Endothelial cell of umbilical vein (primary cell): Measurements from ENCODE around the gene OR52I2. TPM values are rescaled to one million over a fixed set of nuclear protein-coding genes. Genes with fewer than 3 reads are reported as not detected.

ENCODE experiments used
- BruUV-seq: library from RNA; stranded (reverse); fragments of 400-500 nt; replicated peaks from 2 replicates; lab custom pipeline; 2021; lab: Mats Ljungman, UMichigan
- CTCF ChIA-PET: fragments of 300-600, 350-600 bp; sonication (Branson Sonifier 250); formaldehyde crosslinking; loops from one replicate; lab custom pipeline; 2021; ENCODE audit warnings: antibody characterized with exemption, inconsistent platforms; lab: Charles Lee
- POLR2A ChIA-PET: fragments of 300-600, 350-600 bp; sonication (Branson Sonifier 250); formaldehyde crosslinking; loops from one replicate; lab custom pipeline; 2021; ENCODE audit warnings: antibody characterized with exemption, inconsistent platforms; lab: Charles Lee
- DNase-seq: peaks from one replicate; pipeline ENCODE4 v3.0.0-alpha.2; 2011; ENCODE audit warnings: low read depth, low spot score
- FAIRE-seq: peaks from 2 replicates; lab custom pipeline; 2011; peaks lifted over from hg19 to GRCh38; lab: Jason Lieb, UNC
- H2AFZ ChIP-seq: 2 replicates; pipeline ENCODE4 v1.6.0; 2012; ENCODE audit warnings: low read depth, low read length, control low read depth, inconsistent platforms
- H3K27ac ChIP-seq: 2 replicates; pipeline ENCODE4 v1.5.1; 2011; ENCODE audit warnings: low read depth, mild to moderate bottlenecking, control low read depth, low read length, moderate library complexity; ENCODE audit not compliant: insufficient read depth
- H3K27me3 ChIP-seq, 2 experiments: 2 replicates each; pipeline versions ENCODE4 v1.6.0 to v1.6.1; 2011; ENCODE audit warnings: low read length in 2 of 2, mixed read lengths in 1 of 2; ENCODE audit not compliant: control insufficient read depth in 2 of 2, insufficient read depth in 2 of 2
- H3K36me3 ChIP-seq, 2 experiments: 2 replicates in 1 of 2; 3 replicates in 1 of 2; pipeline ENCODE4 v1.5.1; 2011; ENCODE audit warnings: low read length in 2 of 2, mild to moderate bottlenecking in 1 of 2, moderate library complexity in 1 of 2; ENCODE audit not compliant: control insufficient read depth in 2 of 2, insufficient read depth in 2 of 2; ENCODE audit errors: extremely low read depth in 1 of 2
- H3K4me1 ChIP-seq: 3 replicates; pipeline ENCODE4 v1.5.1; 2011; ENCODE audit warnings: mild to moderate bottlenecking, low read length; ENCODE audit not compliant: control insufficient read depth, insufficient read depth; ENCODE audit errors: extremely low read depth
- H3K4me2 ChIP-seq: 2 replicates; pipeline ENCODE4 v1.6.1; 2011; ENCODE audit warnings: low read length, control low read depth, mixed read lengths; ENCODE audit not compliant: insufficient read depth
- H3K4me3 ChIP-seq, 3 experiments: fragments of 200-600 bp in 1 of 3; sonication (generic), shearing (Covaris generic) in 1 of 3; replicated peaks in 1 of 3; 2 replicates each; pipeline ENCODE4 v1.5.1; 2011 to 2016; ENCODE audit warnings: control low read depth in 3 of 3, low read length in 3 of 3, mild to moderate bottlenecking in 2 of 3, inconsistent platforms in 1 of 3, low read depth in 1 of 3, moderate library complexity in 1 of 3; ENCODE audit not compliant: insufficient read depth in 1 of 3
- H3K79me2 ChIP-seq: 2 replicates; pipeline ENCODE4 v1.6.0; 2012; ENCODE audit warnings: low read length, inconsistent platforms; ENCODE audit not compliant: control insufficient read depth, insufficient read depth
- H3K9ac ChIP-seq: replicated peaks from 2 replicates; pipeline ENCODE3; 2011; ENCODE audit warnings: low read length, control low read depth; ENCODE audit not compliant: insufficient read depth; ENCODE audit errors: extremely low read depth
- H3K9me1 ChIP-seq: replicated peaks from 3 replicates; pipeline ENCODE4 v1.6.0; 2011; ENCODE audit warnings: mild to moderate bottlenecking, low read length; ENCODE audit not compliant: control insufficient read depth, insufficient read depth; ENCODE audit errors: extremely low read depth
- H3K9me3 ChIP-seq: replicated peaks from 2 replicates; pipeline ENCODE4 v1.5.1; 2012; ENCODE audit warnings: low read length, inconsistent platforms; ENCODE audit not compliant: control insufficient read depth, insufficient read depth
- H4K20me1 ChIP-seq: replicated peaks from 2 replicates; pipeline ENCODE3; 2011; ENCODE audit warnings: mild to moderate bottlenecking, low read length; ENCODE audit not compliant: control insufficient read depth, insufficient read depth; ENCODE audit errors: extremely low read depth
- CTCF ChIP-seq, 2 donors: IDR thresholded peaks; 1 replicate in 1 of 2; 2 replicates in 1 of 2; pipeline ENCODE4 v1.5.1; 2011; ENCODE audit warnings: low read length in 2 of 2, mild to moderate bottlenecking in 2 of 2, moderate library complexity in 2 of 2, control low read depth in 1 of 2, inconsistent platforms in 1 of 2, low read depth in 1 of 2; ENCODE audit not compliant: insufficient read depth in 1 of 2; ENCODE audit errors: extremely low read depth in 1 of 2
- EZH2 ChIP-seq: IDR thresholded peaks from 2 replicates; pipeline ENCODE4 v1.6.1; 2012; ENCODE audit warnings: borderline replicate concordance, low read depth, mild to moderate bottlenecking, moderate library complexity, low read length, inconsistent platforms; ENCODE audit not compliant: severe bottlenecking
- FOS ChIP-seq: IDR thresholded peaks from 2 replicates; pipeline ENCODE4 v1.6.1; 2011; ENCODE audit warnings: mild to moderate bottlenecking, low read length, moderate library complexity, borderline replicate concordance; ENCODE audit not compliant: insufficient read depth
- GATA2 ChIP-seq: IDR thresholded peaks from 2 replicates; pipeline ENCODE4 v1.7.0; 2011; ENCODE audit warnings: low read depth, mild to moderate bottlenecking, moderate library complexity, mixed read lengths, low read length; ENCODE audit not compliant: insufficient read length, insufficient read depth
- JUN ChIP-seq: IDR thresholded peaks from 2 replicates; pipeline ENCODE4 v1.6.1; 2011; ENCODE audit warnings: borderline replicate concordance, low read depth; ENCODE audit not compliant: insufficient read length, insufficient read depth
- MAX ChIP-seq: IDR thresholded peaks from 2 replicates; pipeline ENCODE4 v1.6.1; 2011; ENCODE audit not compliant: insufficient read depth, insufficient read length
- MYC ChIP-seq: IDR thresholded peaks from one replicate; pipeline ENCODE4 v1.6.1; 2011; ENCODE audit warnings: mild to moderate bottlenecking, low read depth, low read length
- POLR2A ChIP-seq: IDR thresholded peaks from 2 replicates; pipeline ENCODE4 v1.6.1; 2012; ENCODE audit warnings: low read depth, mild to moderate bottlenecking, control low read depth, low read length
- POLR2AphosphoS5 ChIP-seq: IDR thresholded peaks from 2 replicates; pipeline ENCODE4 v1.6.1; 2012; ENCODE audit warnings: low read depth, mild to moderate bottlenecking, control low read depth, low read length, moderate library complexity; ENCODE audit not compliant: insufficient read depth
- dilution Hi-C: fragments of 300-500 bp; cut with MboI; formaldehyde crosslinking; loops from one replicate; pipeline ENCODE4 v1.15.0; 2019; ENCODE audit warnings: low sequenced_read_pairs; ENCODE audit not compliant: extremely low pct_ligation_motif_present
- intact Hi-C: fragments of 100-400 bp; cut with micrococcal nuclease; formaldehyde crosslinking; loops from one replicate; pipeline ENCODE4 v1.10.0; 2022
- polyA plus RNA-seq, 4 experiments: library from polyadenylated mRNA; depleted of rRNA in 3 of 4; stranded (reverse) in 3 of 4; unstranded in 1 of 4; fragments of >200 nt; gene quantifications; 2 replicates each; pipeline versions ENCODE4 v1.2.1 to v1.2.3, GENCODE V29; 2011 to 2012; ENCODE audit warnings: missing spikeins in 1 of 4
- total RNA-seq: library from RNA; stranded (reverse); gene quantifications from 2 replicates; pipeline ENCODE4 v1.2.3, GENCODE V29; 2021

OR52I2 gene
- total and polyA plus RNA-seq, 2 donors (not counting 3 experiments of a cell fraction or from before 2014, with no cell fraction given), result not detected

GRCh38 chr11:4589017-4589416, 7.5 kb downstream of the OR52I2 start:
- Histone ChIP-seq H3K79me2 (no peaks in the 10 kb centered on the region), H2AFZ (no peak overlapping the region), H3K4me3 (no peak overlapping the region), H3K9ac (no peak overlapping the region), H3K9me1 (no peaks in the 10 kb centered on the region), H3K4me2 (no peak overlapping the region), H4K20me1 (no peaks in the 10 kb centered on the region), H3K27ac (no peak overlapping the region), H3K36me3 (no peaks in the 10 kb centered on the region), H3K9me3 (no peaks in the 10 kb centered on the region), H3K27me3 (peaks cover 0 to 6% of the 10 kb centered on the region in 2 experiments), H3K4me1 (no peaks in the 10 kb centered on the region)
- dilution Hi-C loops, result no loop called here
- FAIRE-seq (no peak), DNase-seq (no peak)
- no TSS peak for BruUV-seq
- intact Hi-C loops, result no loop called here
- CTCF ChIA-PET, result no interaction called here
- POLR2A ChIA-PET, result no interaction called here
- no peak for TF ChIP-seq JUN
- no peak for TF ChIP-seq POLR2AphosphoS5
- TF ChIP-seq POLR2A, result no peak
- TF ChIP-seq MAX, result no peak
- TF ChIP-seq CTCF (IDR thresholded peaks at IDR 0.05; ENCODE audit: extremely low read depth in 1 of 2, insufficient read depth in 1 of 2, low read depth in 1 of 2, low read length in 2 of 2), result no peak
- TF ChIP-seq FOS, result no peak
- TF ChIP-seq EZH2, result no peak
- no peak for TF ChIP-seq GATA2
- no peak for TF ChIP-seq MYC
